ENCODE results near the gene EHMT2. TPM values are rescaled to one million over a fixed set of nuclear protein-coding genes. Genes with fewer than 3 reads are reported as not detected.

The EHMT2 gene
- total and polyA plus RNA-seq, 2 of the 4 experiments (the other 2 are of a cell fraction), result 38.0 to 51.2 TPM

- intact Hi-C loops (cut with micrococcal nuclease), result no loop called here
- no peak overlapping the region for H2BK120ac ChIP-seq (ENCODE audit: low read depth, low read length)
- H3K4me3 ChIP-seq (ENCODE audit: insufficient read depth, low read depth, low read length), result no peak overlapping the region
- no peak overlapping the region for H3K14ac ChIP-seq (replicated peaks; ENCODE audit: low read depth, low read length)
- no peak overlapping the region for H3K4ac ChIP-seq (ENCODE audit: low read depth, low read length)
- DNase-seq (no peak), ATAC-seq (ENCODE audit: low read depth) (no peak)
- no peak overlapping the region; the same call in 1 of the 2 replicates for H3K9ac ChIP-seq (ENCODE audit: low read depth, low read length)
- no peak overlapping the region for H4K91ac ChIP-seq (ENCODE audit: insufficient read depth, low read depth, low read length)
- H3K4me1 ChIP-seq (ENCODE audit: control insufficient read depth, insufficient read depth, low read length), result peaks cover 12% of the 10 kb centered on the region
- H3K79me1 ChIP-seq (ENCODE audit: low read depth in 1 of 2, low read length in 2 of 2), result peaks cover 22 to 54% of the 10 kb centered on the region in 2 experiments
- dilution Hi-C loops (cut with HindIII; ENCODE audit: low sequenced_read_pairs, unreplicated experiment), result no loop called here
- no peak overlapping the region for H3K56ac ChIP-seq (ENCODE audit: extremely low read depth, insufficient read depth, low read length)
- H2BK5ac ChIP-seq (ENCODE audit: low read depth, low read length, poor library complexity, severe bottlenecking), result no peak overlapping the region
- no peaks in the 10 kb centered on the region for H3K27me3 ChIP-seq (ENCODE audit: control insufficient read depth, insufficient read depth, low read length)
- H3K18ac ChIP-seq (ENCODE audit: low read depth, low read length), result no peak overlapping the region
- no peaks in the 10 kb centered on the region for H3K9me3 ChIP-seq (ENCODE audit: control insufficient read depth, insufficient read depth, low read length)
- H3K36me3 ChIP-seq (ENCODE audit: control insufficient read depth, insufficient read depth, low read length), result peaks cover 12% of the 10 kb centered on the region; the same call in 1 of the 2 replicates
- H3K4me2 ChIP-seq (ENCODE audit: low read depth, low read length), result no peak overlapping the region
- no TSS peak for BruUV-seq (replicated peaks)
- H2BK20ac ChIP-seq (ENCODE audit: low read depth, low read length), result no peak overlapping the region
- H2AK5ac ChIP-seq (ENCODE audit: low read depth, low read length), result no peak overlapping the region
- no peak overlapping the region for H2BK15ac ChIP-seq (ENCODE audit: low read depth, low read length)
- no peak overlapping the region for H2AK9ac ChIP-seq (replicated peaks; ENCODE audit: low read depth, low read length, poor library complexity)
- H2AFZ ChIP-seq (replicated peaks; ENCODE audit: low read length, poor library complexity), result no peak overlapping the region
- ChIA-PET CTCF (no interaction called here), POLR2A (ENCODE audit: unreplicated experiment) (interaction anchor here (1.0 kb wide), 1 partner anchor 47 kb away, joined by 3 read pairs; the partner anchor contains the start of gene CFB)
- no peak overlapping the region for H4K8ac ChIP-seq (ENCODE audit: low read depth in 2 of 2, low read length in 2 of 2)
- in situ Hi-C loops (cut with MboI; ENCODE audit: low sequenced_read_pairs), result no loop called here
- peaks cover 5% of the 10 kb centered on the region; the same call in 1 of the 2 replicates for H3K9me1 ChIP-seq (ENCODE audit: insufficient read depth, low read length)
- H3K27ac ChIP-seq (ENCODE audit: insufficient read depth, low read length), result no peak overlapping the region
- no peak overlapping the region for H4K5ac ChIP-seq (ENCODE audit: low read depth, low read length)
- 64% methylated on average over 4 of the region's 5 CpGs; no CpG with 5 or more reads in 1 of the 2 experiments for WGBS, 2 experiments (ENCODE audit: extremely low coverage in 2 of 2, insufficient read length in 1 of 2)
- TF ChIP-seq SMC3 (IDR thresholded peaks at IDR 0.05; ENCODE audit: low read depth, low read length) (no peak), MXI1 (IDR thresholded peaks at IDR 0.05; ENCODE audit: borderline replicate concordance, low read depth, low read length) (no peak), FOS (IDR thresholded peaks at IDR 0.05; ENCODE audit: low read depth, low read length) (no peak), ELK1 (IDR thresholded peaks at IDR 0.05; ENCODE audit: borderline replicate concordance, low read depth, low read length) (no peak), RCOR1 (IDR thresholded peaks at IDR 0.05; ENCODE audit: insufficient replicate concordance, low read length) (no peak), CEBPB (IDR thresholded peaks at IDR 0.05; ENCODE audit: low read depth, low read length) (no peak), USF2 (IDR thresholded peaks at IDR 0.05; ENCODE audit: low read depth, low read length) (no peak), POLR2A (IDR thresholded peaks at IDR 0.05; ENCODE audit: low read depth, low read length) (no peak), CHD1 (IDR thresholded peaks at IDR 0.05; ENCODE audit: low read depth, low read length) (no peak), RFX5 (IDR thresholded peaks at IDR 0.05; ENCODE audit: low read depth, low read length) (no peak), NFE2L2 (IDR thresholded peaks at IDR 0.05; ENCODE audit: low read depth, low read length) (no peak), MAZ (IDR thresholded peaks at IDR 0.05; ENCODE audit: borderline replicate concordance, low read depth, low read length) (no peak), RAD21 (IDR thresholded peaks at IDR 0.05; ENCODE audit: low read length) (no peak), BHLHE40 (IDR thresholded peaks at IDR 0.05; ENCODE audit: low read depth, low read length) (no peak), MAFK (IDR thresholded peaks at IDR 0.05; ENCODE audit: low read depth, low read length) (no peak), CTCF (conservative IDR thresholded peaks at IDR 0.05; ENCODE audit: low read depth, low read length) (no peak)
- peaks cover 7% of the 10 kb centered on the region for H4K20me1 ChIP-seq (ENCODE audit: insufficient read depth, low read length)
- H3K23ac ChIP-seq (ENCODE audit: low read depth, low read length), result no peak overlapping the region; the same call in 1 of the 2 replicates
Measured at GRCh38 chr6:31899215-31899614, 1.7 kb upstream of the EHMT2 start.
